Ovary (tissue), 3 donors: ENCODE data around the gene MYOM1.

Source experiments
- EP300 ChIP-seq: sonication (generic); formaldehyde crosslinking; IDR thresholded peaks from one replicate; pipeline ENCODE4 v1.6.1; 2017; ENCODE audit warnings: antibody characterized with exemption
- TF ChIP-seq, protein P1 (sequence below), 3 donors: fragments of 450-650 bp in 2 of 3; fragments of 200-600 bp in 1 of 3; IDR thresholded peaks; one replicate each; pipeline versions ENCODE4 v1.5.1 to v1.8.0; 2016 to 2022; ENCODE audit warnings: antibody characterized with exemption in 3 of 3, mild to moderate bottlenecking in 1 of 3
- donor health status: DM: no; HTN: no; CAD: no.

DNA sequence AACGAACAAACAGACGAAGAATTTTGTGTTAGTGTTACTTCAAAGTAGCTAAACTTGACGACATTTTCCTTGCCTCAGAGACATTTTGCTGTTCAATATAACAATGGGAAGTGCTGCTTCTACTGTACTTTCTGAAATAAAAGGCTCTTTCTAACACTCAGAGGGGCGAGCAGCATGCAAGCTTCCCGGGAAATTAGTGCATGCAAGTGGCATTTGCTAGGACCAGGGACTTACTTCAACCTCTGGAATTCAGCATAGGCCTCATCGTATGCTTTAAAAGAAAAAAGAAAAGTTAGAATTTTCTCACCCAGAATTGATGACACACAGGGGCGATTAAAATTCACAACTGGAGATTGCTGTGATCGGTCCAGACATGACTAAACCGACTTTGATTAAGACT, 144.3 kb downstream of the MYOM1 start:
- TF ChIP-seq, protein P1, sequence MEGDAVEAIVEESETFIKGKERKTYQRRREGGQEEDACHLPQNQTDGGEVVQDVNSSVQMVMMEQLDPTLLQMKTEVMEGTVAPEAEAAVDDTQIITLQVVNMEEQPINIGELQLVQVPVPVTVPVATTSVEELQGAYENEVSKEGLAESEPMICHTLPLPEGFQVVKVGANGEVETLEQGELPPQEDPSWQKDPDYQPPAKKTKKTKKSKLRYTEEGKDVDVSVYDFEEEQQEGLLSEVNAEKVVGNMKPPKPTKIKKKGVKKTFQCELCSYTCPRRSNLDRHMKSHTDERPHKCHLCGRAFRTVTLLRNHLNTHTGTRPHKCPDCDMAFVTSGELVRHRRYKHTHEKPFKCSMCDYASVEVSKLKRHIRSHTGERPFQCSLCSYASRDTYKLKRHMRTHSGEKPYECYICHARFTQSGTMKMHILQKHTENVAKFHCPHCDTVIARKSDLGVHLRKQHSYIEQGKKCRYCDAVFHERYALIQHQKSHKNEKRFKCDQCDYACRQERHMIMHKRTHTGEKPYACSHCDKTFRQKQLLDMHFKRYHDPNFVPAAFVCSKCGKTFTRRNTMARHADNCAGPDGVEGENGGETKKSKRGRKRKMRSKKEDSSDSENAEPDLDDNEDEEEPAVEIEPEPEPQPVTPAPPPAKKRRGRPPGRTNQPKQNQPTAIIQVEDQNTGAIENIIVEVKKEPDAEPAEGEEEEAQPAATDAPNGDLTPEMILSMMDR (IDR thresholded peaks at IDR 0.05), result no peak
- no peak for TF ChIP-seq EP300
